Activated naive CD4-positive, alpha-beta T cell treated with anti-CD3 and anti-CD28 coated beads, Interleukin-2, amount 50 U/mL, for 16 hours (primary cell): ENCODE data around the gene TOE1.
"Not testable (repeated sequence)": the region's sequence is repeated elsewhere in the genome, so short reads cannot be mapped to it uniquely, and the experiment has no call there.

Source experiments
- DNase-seq: peaks from one replicate; pipeline ENCODE4 v3.0.0-alpha.2; 2020

TOE1 gene

GRCh38 chr1:45339789-45340558 lies at the start of gene TOE1, which contains the start of gene MUTYH:
Gene TOE1, plus strand, starts transcription at chr1:45340170. Its CDS starts 83 bp downstream, at chr1:45340253.
Gene MUTYH, minus strand, starts transcription at chr1:45340440. Its CDS starts 5,935 bp downstream, at chr1:45334505.
- DNase-seq, result peak; percentile 94

- not testable (repeated sequence) for DNase-seq
Measured at GRCh38 chr1:45291002-45291401, 49.0 kb upstream of the TOE1 start.

DNA sequence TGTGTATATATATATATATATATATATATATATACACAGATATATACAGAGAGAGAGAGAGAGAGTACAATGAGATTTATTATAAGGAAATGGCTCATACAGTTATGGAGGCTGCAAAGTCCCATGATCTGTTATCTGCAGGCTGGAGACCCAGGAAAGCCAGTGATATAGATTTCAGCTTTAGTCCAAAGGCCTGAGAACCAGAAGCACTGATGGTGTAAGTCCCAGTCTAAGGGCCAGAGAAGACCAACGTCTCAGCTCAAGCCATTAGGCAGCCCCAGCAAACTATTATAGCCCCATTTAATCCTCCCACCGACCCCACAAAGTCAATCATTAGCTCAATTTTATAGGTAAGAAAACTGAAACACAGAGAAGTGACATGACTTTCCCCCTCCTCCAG lies 48.3 kb upstream of the TOE1 start:
- DNase-seq, result no peak

DNA sequence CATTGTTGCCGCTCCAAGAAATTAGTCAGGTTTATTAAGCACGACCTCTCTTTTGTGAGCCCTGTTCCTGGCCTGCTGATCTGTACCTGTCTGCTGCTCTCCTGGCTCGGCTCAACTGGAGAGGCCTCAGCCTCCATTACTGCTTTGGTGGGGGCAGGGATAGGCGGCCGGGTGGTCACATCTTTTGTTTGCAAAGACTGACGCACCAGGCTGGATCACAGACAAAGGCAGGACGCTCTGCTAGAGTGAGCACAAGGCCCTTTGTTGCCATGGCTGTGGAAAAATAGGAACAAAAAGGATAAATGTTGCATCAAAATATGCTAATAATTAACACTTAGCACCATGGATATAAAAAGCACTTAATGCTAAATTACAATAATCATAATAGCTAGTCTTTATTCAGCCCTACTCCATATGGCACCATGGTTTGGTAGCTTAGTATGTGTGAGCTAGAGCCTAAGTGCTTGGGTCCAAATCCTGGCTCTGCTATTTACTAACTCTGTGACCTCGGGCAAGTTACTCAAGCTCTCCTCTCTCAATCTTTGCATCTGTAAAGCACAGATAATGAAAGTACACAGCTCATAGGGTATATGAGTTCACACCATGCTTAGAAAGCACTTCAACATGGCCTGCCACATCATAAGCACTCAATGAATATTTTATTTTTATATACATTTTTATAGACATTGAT lies 42.2 kb upstream of the TOE1 start:
- DNase-seq, result no peak

- no peak for DNase-seq
Measured at GRCh38 chr1:45299296-45299695, 40.7 kb upstream of the TOE1 start.

- DNase-seq, result peak; percentile 31
Measured at GRCh38 chr1:45299981-45300668, 39.8 kb upstream of the TOE1 start.

GRCh38 chr1:45300669-45300997 lies 39.3 kb upstream of the TOE1 start:
- DNase-seq, result no peak

GRCh38 chr1:45302505-45303150 lies 37.3 kb upstream of the TOE1 start:
- DNase-seq, result no peak

DNA sequence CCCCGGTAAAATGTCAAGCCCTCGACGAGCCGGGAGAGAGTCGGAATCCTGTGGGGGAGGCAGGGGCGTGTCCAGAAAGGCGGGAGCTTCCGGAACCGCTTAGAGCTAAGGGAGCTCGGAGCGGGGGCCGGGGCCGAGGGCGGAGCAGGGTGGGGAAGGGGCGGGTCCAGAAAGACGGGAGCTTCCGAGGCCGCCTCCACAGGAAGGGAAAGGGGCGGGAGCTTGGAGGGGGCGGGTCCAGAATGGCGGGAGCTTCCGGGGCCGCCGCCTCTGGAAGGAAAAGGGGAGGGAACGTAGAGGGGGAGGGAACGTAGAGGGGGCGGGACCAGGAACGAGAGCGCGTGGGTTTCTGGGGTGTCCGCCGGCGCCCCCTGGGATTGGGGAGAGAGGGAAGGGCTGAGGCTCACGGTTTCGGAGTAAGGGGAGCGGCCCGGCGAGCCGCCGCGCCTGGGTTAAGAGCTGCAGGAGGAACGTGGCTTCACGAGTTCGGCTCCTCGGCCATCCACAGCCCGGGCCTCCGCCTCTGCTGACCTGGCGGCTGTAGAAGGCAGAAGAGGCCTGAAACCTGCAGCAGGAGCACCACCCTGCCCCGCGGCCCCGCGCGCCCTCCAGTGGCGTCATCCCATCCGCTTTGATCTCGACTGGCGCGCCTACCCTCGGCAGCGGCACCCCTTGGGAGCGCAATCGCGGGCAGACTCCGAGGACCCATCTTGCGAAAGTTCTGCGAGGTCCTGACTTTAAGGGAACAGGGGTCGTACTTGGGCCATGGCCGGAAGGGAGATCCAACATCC lies 36.3 kb upstream of the TOE1 start:
- DNase-seq, result peak; percentile 98

GRCh38 chr1:45304311-45305081 lies 35.5 kb upstream of the TOE1 start:
- DNase-seq, result no peak

- no peak for DNase-seq
Measured at GRCh38 chr1:45305231-45305630, 34.7 kb upstream of the TOE1 start.

GRCh38 chr1:45306319-45306718 lies 33.7 kb upstream of the TOE1 start:
- DNase-seq, result peak; percentile 48

DNA sequence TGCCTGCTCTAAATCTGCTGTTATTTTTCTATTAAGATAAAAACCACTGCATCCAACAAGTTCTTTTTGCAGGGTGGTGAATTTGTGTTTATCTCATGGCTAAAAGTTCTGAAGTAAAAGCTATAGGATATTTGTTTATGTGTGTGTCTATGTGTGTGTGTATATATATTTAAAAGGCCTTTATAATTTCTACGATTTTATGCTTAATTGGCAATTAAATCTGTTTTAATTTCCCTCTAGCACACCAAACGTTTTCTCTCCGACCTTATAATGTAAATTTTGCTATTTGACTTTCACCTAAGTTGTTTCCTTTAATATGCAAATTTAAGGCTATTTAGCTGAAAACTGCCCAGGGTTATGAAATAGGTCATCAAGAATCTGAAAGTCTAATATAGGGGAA lies 33.1 kb upstream of the TOE1 start:
- no peak for DNase-seq

GRCh38 chr1:45314266-45314665 lies 25.7 kb upstream of the TOE1 start:
- no peak for DNase-seq

DNA sequence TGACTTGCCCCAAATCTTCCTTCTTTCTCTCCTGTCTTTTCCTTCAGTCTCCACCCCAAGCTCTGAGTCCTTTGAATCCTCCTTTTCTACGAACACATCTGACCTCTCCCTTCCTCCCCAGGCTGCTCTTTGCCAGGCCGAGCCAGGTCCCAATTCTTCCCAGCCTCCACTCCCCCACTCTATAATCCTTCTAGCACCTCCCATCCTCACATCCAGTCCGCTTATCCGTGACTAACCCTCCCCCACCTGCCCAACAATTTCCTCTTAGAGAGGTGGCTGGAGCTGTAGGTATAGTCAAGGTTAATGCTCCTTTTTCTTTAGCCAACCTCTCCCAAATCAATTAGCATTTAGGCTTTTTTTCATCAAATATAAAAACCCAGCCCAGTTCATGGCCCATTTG lies 22.8 kb upstream of the TOE1 start:
- DNase-seq, result no peak

DNA sequence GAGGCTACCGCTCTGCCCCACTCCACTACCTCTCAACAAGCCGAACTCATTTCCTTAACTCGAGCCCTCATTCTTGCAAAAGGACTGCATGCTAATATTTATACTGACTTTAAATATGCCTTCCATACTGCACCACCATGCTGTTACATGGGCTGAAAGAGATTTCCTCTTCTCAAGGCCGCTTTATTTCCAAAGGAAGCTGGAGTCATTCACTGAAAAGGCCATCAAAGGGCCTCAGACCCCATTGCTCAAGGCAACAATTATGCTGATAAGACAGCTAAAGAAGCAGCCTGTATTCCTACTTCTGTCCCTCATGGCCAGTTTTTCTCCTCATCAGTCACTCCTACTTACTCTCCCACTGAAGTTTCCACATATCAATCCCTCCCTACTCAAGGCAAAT lies 20.2 kb upstream of the TOE1 start:
- no peak for DNase-seq

DNA sequence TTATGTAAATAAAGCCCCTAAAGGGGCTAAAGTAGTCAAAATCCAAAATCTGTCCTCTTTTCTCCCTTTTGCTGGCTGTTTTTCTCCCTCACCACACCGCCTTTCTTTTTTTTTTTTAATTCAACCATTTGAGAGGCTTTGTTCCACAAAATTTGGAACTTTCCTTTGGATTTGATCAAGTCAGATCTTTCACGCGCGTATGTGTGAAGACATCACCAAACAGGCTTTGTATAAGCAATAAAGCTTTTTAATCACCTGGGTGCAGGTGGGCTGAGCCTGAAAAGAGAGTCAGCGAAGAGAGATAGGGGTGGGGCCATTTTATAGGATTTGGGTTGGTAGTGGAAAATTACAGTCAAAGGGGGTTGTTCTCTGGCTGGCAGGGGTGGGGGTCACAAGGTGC lies 18.5 kb upstream of the TOE1 start:
- DNase-seq, result no peak

- no peak for DNase-seq
Measured at GRCh38 chr1:45322486-45323040, 17.4 kb upstream of the TOE1 start.

GRCh38 chr1:45325851-45326506 lies 14.0 kb upstream of the TOE1 start:
- no peak for DNase-seq
